HEK293 (cell line): ENCODE data around the gene P2RX7.

Experiments used
- CTCF ChIP-seq: fragments of 450-650 bp; formaldehyde crosslinking; IDR thresholded peaks from 2 replicates; pipeline ENCODE4 v1.5.1; 2016; ENCODE audit warnings: missing biosample characterization, missing genetic modification characterization
- EGR2 ChIP-seq: fragments of 450-650 bp; formaldehyde crosslinking; IDR thresholded peaks from 2 replicates; pipeline ENCODE4 v1.5.1; 2016; ENCODE audit warnings: low read depth, missing biosample characterization, missing genetic modification characterization
- SALL2 ChIP-seq: fragments of 450-650 bp; formaldehyde crosslinking; IDR thresholded peaks from 2 replicates; pipeline ENCODE4 v1.5.0; 2017; ENCODE audit warnings: missing biosample characterization, mild to moderate bottlenecking, missing genetic modification characterization, borderline replicate concordance
- SETDB1 ChIP-seq: IDR thresholded peaks from one replicate; pipeline ENCODE4 v1.6.1; 2017; ENCODE audit warnings: mild to moderate bottlenecking, low read length, moderate library complexity, mixed read lengths; ENCODE audit not compliant: insufficient read length
- ZBTB21 ChIP-seq: fragments of 450-650 bp; formaldehyde crosslinking; IDR thresholded peaks from 2 replicates; pipeline ENCODE4 v1.5.1; 2017; ENCODE audit warnings: missing biosample characterization, missing genetic modification characterization
- ZBTB7A ChIP-seq: fragments of 450-650 bp; formaldehyde crosslinking; IDR thresholded peaks from 2 replicates; pipeline ENCODE4 v1.5.1; 2016; ENCODE audit warnings: low read depth, missing biosample characterization, missing genetic modification characterization
- ZNF311 ChIP-seq: fragments of 450-650 bp; formaldehyde crosslinking; IDR thresholded peaks from 2 replicates; pipeline ENCODE4 v1.5.1; 2017; ENCODE audit warnings: missing biosample characterization, missing genetic modification characterization, borderline replicate concordance
- ZNF362 ChIP-seq: fragments of 450-650 bp; formaldehyde crosslinking; IDR thresholded peaks from 2 replicates; pipeline ENCODE4 v1.5.1; 2016; ENCODE audit warnings: missing biosample characterization, missing genetic modification characterization
- ZNF404 ChIP-seq: fragments of 450-650 bp; formaldehyde crosslinking; IDR thresholded peaks from 2 replicates; pipeline ENCODE4 v1.5.1; 2017; ENCODE audit warnings: missing biosample characterization, missing genetic modification characterization
- ZNF555 ChIP-seq: fragments of 450-650 bp; formaldehyde crosslinking; conservative IDR thresholded peaks from 2 replicates; pipeline ENCODE4 v1.5.1; 2017; ENCODE audit warnings: missing biosample characterization, mild to moderate bottlenecking, missing genetic modification characterization, inconsistent platforms
- ZNF585B ChIP-seq: fragments of 450-650 bp; formaldehyde crosslinking; IDR thresholded peaks from 2 replicates; pipeline ENCODE4 v1.5.1; 2016; ENCODE audit warnings: missing biosample characterization, missing genetic modification characterization

- TF ChIP-seq ZBTB7A (no peak), EGR2 (tag by site-specific recombination) (no peak), ZNF555 (tag by site-specific recombination) (no peak), CTCF (no peak), ZNF311 (tag by site-specific recombination) (no peak), SETDB1 (no peak), SALL2 (no peak), ZBTB21 (tag by site-specific recombination) (no peak), ZNF362 (tag by site-specific recombination) (no peak), ZNF404 (tag by site-specific recombination) (no peak), ZNF585B (tag by site-specific recombination) (no peak)
Observed at GRCh38 chr12:121209221-121209620, 76.5 kb downstream of the P2RX7 start.
